ENCODE data around the gene OSBPL1A.

OSBPL1A gene

DNA sequence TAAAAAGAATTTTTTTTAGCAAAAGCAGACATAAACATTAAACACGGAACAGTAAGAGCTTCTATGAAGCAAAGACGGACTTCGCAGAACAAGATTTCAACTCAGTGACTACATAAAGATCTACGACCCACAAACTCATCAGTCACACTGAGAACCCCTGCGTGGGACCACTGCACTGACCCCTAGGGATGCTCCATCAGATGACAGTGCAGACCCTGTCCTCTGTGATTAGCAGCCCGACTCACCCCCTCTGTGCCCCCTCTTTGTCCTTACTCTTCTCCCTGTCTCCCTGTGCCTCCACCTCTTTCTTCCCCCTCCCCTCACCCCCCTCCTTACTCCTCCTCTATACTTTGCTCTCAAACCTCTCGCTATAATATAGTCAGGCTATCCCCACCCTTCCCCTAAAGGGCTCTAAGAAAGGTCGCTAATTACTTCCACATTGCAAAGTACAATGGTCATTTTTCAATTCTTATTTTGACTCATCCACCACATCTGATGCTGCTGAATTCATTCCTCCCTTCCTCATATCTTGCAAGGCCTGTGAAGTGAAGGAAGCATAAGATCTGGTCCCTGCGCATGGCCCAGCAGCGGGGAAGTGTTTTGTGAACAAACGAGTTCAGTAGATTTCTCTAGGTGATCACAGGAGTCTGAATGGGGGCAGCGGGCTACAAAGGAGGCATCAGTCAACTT is 169.5 kb downstream of the OSBPL1A start:
- TF ChIP-seq ZFX (IDR thresholded peaks at IDR 0.05; ENCODE audit: borderline replicate concordance): no peak
- TF ChIP-seq, protein P1, sequence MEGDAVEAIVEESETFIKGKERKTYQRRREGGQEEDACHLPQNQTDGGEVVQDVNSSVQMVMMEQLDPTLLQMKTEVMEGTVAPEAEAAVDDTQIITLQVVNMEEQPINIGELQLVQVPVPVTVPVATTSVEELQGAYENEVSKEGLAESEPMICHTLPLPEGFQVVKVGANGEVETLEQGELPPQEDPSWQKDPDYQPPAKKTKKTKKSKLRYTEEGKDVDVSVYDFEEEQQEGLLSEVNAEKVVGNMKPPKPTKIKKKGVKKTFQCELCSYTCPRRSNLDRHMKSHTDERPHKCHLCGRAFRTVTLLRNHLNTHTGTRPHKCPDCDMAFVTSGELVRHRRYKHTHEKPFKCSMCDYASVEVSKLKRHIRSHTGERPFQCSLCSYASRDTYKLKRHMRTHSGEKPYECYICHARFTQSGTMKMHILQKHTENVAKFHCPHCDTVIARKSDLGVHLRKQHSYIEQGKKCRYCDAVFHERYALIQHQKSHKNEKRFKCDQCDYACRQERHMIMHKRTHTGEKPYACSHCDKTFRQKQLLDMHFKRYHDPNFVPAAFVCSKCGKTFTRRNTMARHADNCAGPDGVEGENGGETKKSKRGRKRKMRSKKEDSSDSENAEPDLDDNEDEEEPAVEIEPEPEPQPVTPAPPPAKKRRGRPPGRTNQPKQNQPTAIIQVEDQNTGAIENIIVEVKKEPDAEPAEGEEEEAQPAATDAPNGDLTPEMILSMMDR (IDR thresholded peaks at IDR 0.05): no peak
- H3K27ac ChIP-seq: no peak overlapping the region

DNA sequence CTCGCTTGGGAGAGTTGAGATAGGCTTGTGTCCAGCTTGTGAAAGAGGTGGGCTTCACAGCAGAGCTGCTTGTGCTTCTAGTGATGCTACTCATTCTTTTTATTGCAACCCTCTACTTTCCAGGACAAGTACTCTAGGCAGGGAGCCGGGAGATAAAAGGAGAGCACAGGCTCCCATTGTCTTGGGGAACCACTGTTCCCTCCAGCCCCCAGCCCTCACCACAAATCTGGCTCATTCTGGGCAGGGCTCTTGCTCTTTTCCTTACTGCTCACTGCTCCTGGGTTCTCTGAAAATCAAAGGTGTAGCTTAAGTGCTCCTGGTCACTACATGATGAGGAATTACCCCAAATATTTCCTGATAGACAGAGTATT is 177.3 kb downstream of the OSBPL1A start:
- no peak overlapping the region for H3K27ac ChIP-seq
- TF ChIP-seq ZFX (IDR thresholded peaks at IDR 0.05; ENCODE audit: borderline replicate concordance): no peak
- TF ChIP-seq, protein P1 (IDR thresholded peaks at IDR 0.05): no peak

DNA sequence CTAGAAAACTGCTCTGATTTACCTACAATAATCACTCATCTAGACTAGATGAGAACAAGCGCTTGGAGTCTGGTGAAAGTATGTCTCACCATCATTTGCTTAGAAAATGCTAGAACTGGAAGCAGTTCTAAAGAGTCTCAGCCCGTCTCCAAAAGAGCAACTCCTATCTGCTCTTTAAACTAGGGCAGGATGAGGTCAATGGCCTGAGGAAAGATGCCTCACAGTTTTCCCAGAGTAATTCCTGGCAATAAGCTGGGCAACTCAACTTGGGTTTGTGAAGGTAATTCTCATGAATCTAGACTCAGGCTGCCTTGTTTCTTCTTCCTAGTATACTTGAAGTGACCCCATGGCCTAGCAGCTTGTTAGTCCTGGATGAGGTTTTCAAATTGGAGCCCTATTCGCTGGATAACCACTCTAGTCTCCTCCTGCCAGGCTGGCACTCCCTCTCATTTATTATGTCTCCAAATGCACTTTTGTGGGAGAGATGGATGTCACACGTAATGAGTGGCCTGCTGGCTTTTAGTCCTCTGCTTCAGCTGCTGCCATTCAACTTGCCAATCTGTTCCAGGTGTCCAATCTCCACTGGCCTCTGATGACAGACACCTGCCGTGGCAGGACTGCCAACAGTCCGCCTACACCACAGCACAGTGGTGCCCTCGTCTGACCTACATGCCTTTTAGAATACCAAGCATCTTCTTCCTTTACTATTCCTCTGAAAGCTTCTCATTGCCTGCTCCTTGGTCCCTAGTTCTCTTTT is 177.9 kb downstream of the OSBPL1A start:
- no peak overlapping the region for H3K27ac ChIP-seq
- TF ChIP-seq ZFX (IDR thresholded peaks at IDR 0.05; ENCODE audit: borderline replicate concordance): no peak
- TF ChIP-seq, protein P1 (IDR thresholded peaks at IDR 0.05): no peak

DNA sequence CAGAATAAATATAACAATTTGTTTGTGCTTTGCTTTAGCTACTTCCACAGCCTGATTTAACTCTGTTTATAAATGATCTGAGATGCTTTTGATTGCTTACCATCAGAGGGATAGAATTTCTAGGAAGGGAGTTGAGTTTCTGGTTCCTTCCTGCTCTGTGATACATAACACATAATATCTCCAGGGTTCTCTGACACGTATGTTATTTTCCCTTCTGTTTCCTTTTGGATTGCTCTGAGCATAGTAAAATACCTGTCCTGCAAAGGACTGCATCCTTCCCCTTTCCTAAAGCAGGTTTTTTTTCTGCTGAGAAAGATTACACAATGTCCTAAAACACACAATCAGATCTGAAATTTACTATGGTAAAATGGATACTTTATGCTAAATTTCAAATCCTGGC is 182.7 kb downstream of the OSBPL1A start:
- TF ChIP-seq, protein P1 (IDR thresholded peaks at IDR 0.05): no peak
- TF ChIP-seq ZFX (IDR thresholded peaks at IDR 0.05; ENCODE audit: borderline replicate concordance): no peak
- peak overlapping the region; percentile 55 for H3K27ac ChIP-seq

DNA sequence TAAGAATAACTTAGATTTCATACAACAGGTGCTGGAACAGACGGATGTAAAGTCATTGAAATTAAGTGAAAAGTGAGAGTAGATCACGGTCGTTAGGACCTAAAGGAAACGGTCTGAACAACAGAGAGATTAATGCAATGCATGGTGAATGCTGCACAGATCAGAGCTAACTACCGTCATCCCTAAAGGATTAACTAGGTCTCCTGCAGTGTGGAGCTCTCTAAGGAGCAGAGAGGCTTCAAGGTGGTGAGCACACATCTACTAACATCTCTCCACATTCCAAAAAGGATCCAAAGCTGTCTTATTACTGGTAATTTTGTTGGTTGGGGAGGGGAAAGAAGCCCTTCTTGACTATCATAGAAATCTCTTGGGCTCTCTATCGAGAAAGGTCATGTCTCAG is 183.5 kb downstream of the OSBPL1A start:
- no peak overlapping the region for H3K27ac ChIP-seq
- TF ChIP-seq, protein P1 (IDR thresholded peaks at IDR 0.05): no peak
- no peak for TF ChIP-seq ZFX (IDR thresholded peaks at IDR 0.05; ENCODE audit: borderline replicate concordance)

DNA sequence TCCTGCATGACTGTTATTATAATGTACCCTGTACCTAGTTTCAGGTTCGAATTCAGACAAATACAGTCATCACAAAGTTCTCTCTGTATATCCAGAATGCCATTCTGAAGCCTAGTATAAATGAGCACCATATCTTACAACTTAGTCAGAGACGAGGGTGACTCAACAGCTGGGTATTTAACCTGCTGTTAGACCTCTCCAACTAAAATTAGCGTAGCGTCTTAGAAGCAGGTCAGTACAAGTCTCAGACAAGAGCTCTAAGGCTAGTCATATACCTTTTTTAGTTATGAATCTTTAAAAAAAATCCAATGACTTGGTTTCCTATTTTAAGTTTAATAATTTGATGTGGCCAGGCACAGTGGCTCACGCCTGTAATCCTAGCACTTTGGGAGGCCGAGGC is 184.7 kb downstream of the OSBPL1A start:
- H3K27ac ChIP-seq: no peak overlapping the region

More for the DNA sequence above, 184.7 kb downstream of the OSBPL1A start:
- TF ChIP-seq ZFX (IDR thresholded peaks at IDR 0.05; ENCODE audit: borderline replicate concordance): no peak
- TF ChIP-seq, protein P1 (IDR thresholded peaks at IDR 0.05): no peak

Data from 22Rv1 (cell line).